ENCODE results near the gene RARRES2. TPM values are rescaled to one million over a fixed set of nuclear protein-coding genes. Genes with fewer than 3 reads are reported as not detected.

RARRES2 gene
- total and polyA plus RNA-seq, 2 of the 13 experiments (the other 11 are each of a cell fraction or from before 2014, with no cell fraction given) = 134 to 172 TPM

- TF ChIP-seq KDM5A (IDR thresholded peaks at IDR 0.05; ENCODE audit: borderline replicate concordance, low read length) (no peak; the same call in 1 of the 2 replicates), ZNF160 (CRISPR knock-in tag; IDR thresholded peaks at IDR 0.05) (peak; percentile 77), SIX1 (CRISPR knock-in tag; IDR thresholded peaks at IDR 0.05; ENCODE audit: borderline replicate concordance) (no peak), KAT7 (CRISPR knock-in tag; IDR thresholded peaks at IDR 0.05; ENCODE audit: borderline replicate concordance) (peak; percentile 71; the same call in 1 of the 2 replicates), PCBP1 (IDR thresholded peaks at IDR 0.05; ENCODE audit: borderline replicate concordance, low read depth, low read length) (peak; percentile 94), MTA1 (CRISPR knock-in tag; IDR thresholded peaks at IDR 0.05; ENCODE audit: borderline replicate concordance) (peak; percentile 92; the same call in 1 of the 2 replicates), ZNF367 (CRISPR knock-in tag; IDR thresholded peaks at IDR 0.05; ENCODE audit: borderline replicate concordance) (0 out of 2 replicates have a peak, but pooled peaks have one; percentile 20), ZBTB40 (IDR thresholded peaks at IDR 0.05) (no peak), ZBTB40 (CRISPR knock-in tag; IDR thresholded peaks at IDR 0.05) (peak; percentile 75), DZIP1 (CRISPR knock-in tag; IDR thresholded peaks at IDR 0.05) (no peak; the same call in 1 of the 2 replicates), ZFYVE20 (CRISPR knock-in tag; IDR thresholded peaks at IDR 0.05; ENCODE audit: borderline replicate concordance, low read depth) (peak; percentile 80), ZNF414 (CRISPR knock-in tag; IDR thresholded peaks at IDR 0.05) (peak; percentile 96), MXD4 (CRISPR knock-in tag; IDR thresholded peaks at IDR 0.05) (peak; percentile 87; the same call in 1 of the 2 replicates), ZBTB21 (CRISPR knock-in tag; IDR thresholded peaks at IDR 0.05) (0 out of 2 replicates have a peak, but pooled peaks have one; percentile 27), SNAI1 (CRISPR knock-in tag; IDR thresholded peaks at IDR 0.05; ENCODE audit: borderline replicate concordance) (peak; percentile 97), POLR2G (IDR thresholded peaks at IDR 0.05; ENCODE audit: low read depth, low read length) (peak; percentile 89)
Observed at GRCh38 chr7:150322833-150323681, 18.4 kb downstream of the RARRES2 start, which contains the start of the genes ACTR3C and LRRC61 (continued).

All from HepG2 (cell line).